GM06990 (cell line): ENCODE results near the gene CD247.

ENCODE experiments used
- DNase-seq: peaks from one replicate; pipeline ENCODE4 v3.0.0-alpha.2; 2011; ENCODE audit not compliant: insufficient read length; ENCODE audit errors: extremely low read depth
- H3K27me3 ChIP-seq: replicated peaks from 2 replicates; pipeline ENCODE4 v1.6.0; 2011; ENCODE audit warnings: low read length; ENCODE audit not compliant: control insufficient read depth, insufficient read depth
- H3K36me3 ChIP-seq: 2 replicates; pipeline ENCODE4 v1.5.1; 2011; ENCODE audit warnings: low read length; ENCODE audit not compliant: control insufficient read depth, insufficient read depth
- H3K4me3 ChIP-seq: replicated peaks from 2 replicates; pipeline ENCODE4 v1.5.1; 2011; ENCODE audit warnings: low read depth, mild to moderate bottlenecking, control low read depth, low read length
- TF ChIP-seq, protein P1 (sequence below): IDR thresholded peaks from 2 replicates; pipeline ENCODE4 v1.5.1; 2011; ENCODE audit warnings: low read length, control low read depth, mild to moderate bottlenecking, inconsistent platforms; ENCODE audit not compliant: insufficient read depth, poor library complexity, severe bottlenecking

Gene CD247

DNA sequence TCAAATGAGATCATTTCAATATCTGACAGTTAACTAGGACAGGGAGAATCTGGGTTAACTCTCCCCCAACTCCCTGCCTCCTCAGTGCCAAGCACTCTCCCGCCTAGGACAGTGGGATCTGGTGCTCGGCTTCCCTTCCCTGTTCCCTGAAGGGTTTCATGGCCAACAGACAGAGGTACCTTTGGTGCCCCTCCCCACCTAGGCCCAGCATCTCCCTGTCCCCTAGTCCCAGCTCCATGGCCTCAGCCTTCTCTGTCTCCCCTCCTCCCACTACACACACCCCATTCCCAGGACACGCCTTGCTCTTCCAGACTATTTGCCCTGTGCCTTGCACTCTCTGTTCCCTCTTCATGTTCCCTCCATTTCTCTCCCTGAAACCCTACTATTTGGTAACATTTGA is 77.1 kb downstream of the CD247 start:
- DNase-seq: no peak
- Histone ChIP-seq H3K4me3 (no peak overlapping the region), H3K27me3 (no peaks in the 10 kb centered on the region), H3K36me3 (no peaks in the 10 kb centered on the region)
- TF ChIP-seq, protein P1, sequence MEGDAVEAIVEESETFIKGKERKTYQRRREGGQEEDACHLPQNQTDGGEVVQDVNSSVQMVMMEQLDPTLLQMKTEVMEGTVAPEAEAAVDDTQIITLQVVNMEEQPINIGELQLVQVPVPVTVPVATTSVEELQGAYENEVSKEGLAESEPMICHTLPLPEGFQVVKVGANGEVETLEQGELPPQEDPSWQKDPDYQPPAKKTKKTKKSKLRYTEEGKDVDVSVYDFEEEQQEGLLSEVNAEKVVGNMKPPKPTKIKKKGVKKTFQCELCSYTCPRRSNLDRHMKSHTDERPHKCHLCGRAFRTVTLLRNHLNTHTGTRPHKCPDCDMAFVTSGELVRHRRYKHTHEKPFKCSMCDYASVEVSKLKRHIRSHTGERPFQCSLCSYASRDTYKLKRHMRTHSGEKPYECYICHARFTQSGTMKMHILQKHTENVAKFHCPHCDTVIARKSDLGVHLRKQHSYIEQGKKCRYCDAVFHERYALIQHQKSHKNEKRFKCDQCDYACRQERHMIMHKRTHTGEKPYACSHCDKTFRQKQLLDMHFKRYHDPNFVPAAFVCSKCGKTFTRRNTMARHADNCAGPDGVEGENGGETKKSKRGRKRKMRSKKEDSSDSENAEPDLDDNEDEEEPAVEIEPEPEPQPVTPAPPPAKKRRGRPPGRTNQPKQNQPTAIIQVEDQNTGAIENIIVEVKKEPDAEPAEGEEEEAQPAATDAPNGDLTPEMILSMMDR: no peak

DNA sequence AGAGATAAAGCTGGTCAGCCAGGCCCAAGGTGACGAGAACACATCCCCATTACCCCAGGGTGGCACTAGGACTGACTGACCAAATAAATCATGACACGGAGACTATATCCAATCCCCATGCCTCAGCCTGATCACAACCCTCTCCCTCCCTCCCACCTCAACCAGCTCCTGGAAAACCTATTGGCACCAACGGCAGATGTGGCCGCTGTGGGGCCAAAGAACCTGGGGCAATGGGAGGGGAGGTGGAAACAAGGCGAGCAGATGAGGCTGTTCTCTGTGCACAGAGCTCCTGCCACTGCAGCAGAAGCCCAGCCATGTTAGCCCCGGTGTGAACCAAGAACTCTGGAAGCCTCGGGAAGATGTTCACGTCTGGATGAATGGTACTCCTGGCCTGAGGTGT is 77.6 kb downstream of the CD247 start:
- TF ChIP-seq, protein P1: no peak
- H3K27me3 ChIP-seq: no peaks in the 10 kb centered on the region

DNA sequence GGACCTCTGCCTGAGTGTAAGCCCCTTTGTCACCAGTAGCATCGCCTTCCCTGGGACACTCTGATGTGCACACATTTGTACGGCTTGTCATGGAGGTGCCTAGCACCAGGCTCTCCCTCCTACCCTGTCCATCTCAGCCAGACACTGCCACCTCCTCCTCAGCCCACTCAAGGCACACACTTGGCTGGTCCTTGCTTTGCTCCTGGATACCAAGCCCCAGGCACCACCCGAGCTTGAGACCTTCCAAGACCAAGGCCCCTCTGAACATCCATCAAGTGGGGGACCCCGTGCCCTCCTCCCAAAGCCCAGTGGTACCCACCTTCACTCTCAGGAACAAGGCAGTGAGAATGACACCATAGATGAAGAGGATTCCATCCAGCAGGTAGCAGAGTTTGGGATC is 78.0 kb downstream of the CD247 start:
- Histone ChIP-seq H3K36me3 (no peaks in the 10 kb centered on the region), H3K27me3 (no peaks in the 10 kb centered on the region), H3K4me3 (no peak overlapping the region)
- no peak for DNase-seq
- TF ChIP-seq, protein P1: no peak

More for the DNA sequence above, 77.6 kb downstream of the CD247 start:
- Histone ChIP-seq H3K36me3 (no peaks in the 10 kb centered on the region), H3K4me3 (no peak overlapping the region)
- DNase-seq: no peak

DNA sequence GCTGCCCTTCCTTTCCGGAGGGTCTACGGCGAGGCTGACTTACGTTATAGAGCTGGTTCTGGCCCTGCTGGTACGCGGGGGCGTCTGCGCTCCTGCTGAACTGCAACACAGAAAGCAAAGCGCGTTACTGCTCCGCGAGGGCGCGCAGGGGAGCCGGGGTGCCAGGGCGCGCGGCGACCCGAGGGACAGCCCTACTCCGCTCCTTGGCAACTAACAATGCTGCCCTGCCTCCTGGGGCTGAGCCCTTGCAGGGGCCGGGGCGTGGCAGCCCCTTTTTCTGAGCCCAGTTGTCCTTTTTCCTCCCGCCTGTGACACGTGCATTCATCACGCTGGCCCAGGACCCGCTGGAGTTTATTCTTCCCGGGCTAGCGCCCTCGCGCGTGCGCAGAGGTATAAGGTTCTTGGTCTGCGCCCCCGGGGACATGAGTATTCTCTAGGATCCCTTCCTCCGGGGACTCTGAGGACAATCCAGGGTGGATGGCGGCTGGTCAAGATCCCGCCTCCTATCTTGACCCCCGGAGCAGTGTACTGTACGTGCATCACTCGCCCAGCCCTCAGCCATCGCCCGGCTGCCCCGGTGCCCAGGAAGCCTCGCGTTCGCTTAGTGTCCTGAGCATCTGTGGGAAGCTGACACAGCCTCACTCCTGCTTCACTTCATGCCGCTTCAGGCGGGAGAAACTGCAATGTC is 78.9 kb downstream of the CD247 start:
- DNase-seq: peak; percentile 59
- TF ChIP-seq, protein P1: peak; percentile 32
- Histone ChIP-seq H3K4me3 (peak overlapping the region; percentile 61), H3K27me3 (no peaks in the 10 kb centered on the region), H3K36me3 (no peaks in the 10 kb centered on the region)

DNA sequence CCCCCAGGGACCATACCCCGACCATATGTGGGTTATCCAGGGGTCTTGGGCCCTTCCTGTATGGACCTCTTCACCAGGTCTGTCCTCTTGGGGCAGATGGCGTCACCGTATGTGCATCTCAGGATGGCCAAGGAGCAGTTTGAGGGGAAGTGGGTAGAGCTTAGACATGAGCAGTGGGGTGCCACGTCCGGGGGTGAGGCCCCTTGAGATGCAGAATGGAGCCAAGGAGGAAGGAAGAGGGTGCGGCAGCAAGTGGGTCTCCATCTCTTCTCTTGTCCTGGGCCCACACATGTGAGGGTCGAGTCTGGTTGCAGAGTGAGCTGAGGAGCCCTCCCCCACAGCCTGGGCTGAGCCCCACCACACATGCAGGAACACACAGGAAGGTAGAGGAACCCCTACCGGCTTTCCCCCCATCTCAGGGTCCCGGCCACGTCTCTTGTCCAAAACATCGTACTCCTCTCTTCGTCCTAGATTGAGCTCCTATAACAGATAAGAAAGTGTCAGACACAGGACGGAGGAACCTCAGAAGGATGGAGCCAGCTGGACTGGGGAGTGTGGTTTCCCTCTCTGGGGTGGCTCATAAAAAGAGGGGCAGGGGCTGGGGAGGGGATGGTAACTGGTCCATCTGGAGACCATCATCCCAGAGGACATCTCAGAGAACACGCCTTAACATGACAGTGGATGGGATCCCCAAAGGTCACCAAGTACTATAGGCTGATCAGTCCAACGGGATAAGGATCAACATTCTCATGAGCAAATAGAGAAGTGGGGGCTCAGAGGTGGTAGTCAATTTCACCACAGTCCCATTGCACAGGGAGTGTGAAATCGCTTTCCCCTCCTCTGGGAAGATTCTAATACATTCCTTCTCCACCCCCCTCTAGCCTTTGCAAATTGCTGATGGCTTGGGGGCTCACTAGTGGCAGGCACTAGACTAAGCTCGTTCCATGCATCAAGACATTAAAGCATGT is 79.9 kb downstream of the CD247 start:
- H3K27me3 ChIP-seq: no peaks in the 10 kb centered on the region
- TF ChIP-seq, protein P1: no peak
- peak overlapping the region; percentile 61; the same call in 1 of the 2 replicates for H3K4me3 ChIP-seq

More for the DNA sequence above, 79.9 kb downstream of the CD247 start:
- DNase-seq: no peak
- H3K36me3 ChIP-seq: no peaks in the 10 kb centered on the region
